Measurements from ENCODE around the gene ADAM30. TPM values are rescaled to one million over a fixed set of nuclear protein-coding genes. Genes with fewer than 3 reads are reported as not detected.

ADAM30 gene
- total RNA-seq, 1 donor from 2014 or later, result not detected

- H3K36me3 Mint-ChIP-seq (ENCODE audit: low read depth), result peaks cover 9% of the 10 kb centered on the region
- H3K9me3 Mint-ChIP-seq (ENCODE audit: low read depth), result peaks cover 13% of the 10 kb centered on the region
- no peak for TF ChIP-seq CTCF (IDR thresholded peaks at IDR 0.05)
- peaks cover 4% of the 10 kb centered on the region for H3K4me1 Mint-ChIP-seq (ENCODE audit: low read depth)
- H3K27ac Mint-ChIP-seq (ENCODE audit: unreplicated experiment), result no peak overlapping the region
- H3K4me3 Mint-ChIP-seq (ENCODE audit: unreplicated experiment), result no peak overlapping the region
- H3K27me3 Mint-ChIP-seq (ENCODE audit: low read depth), result no peaks in the 10 kb centered on the region
- no peak for DNase-seq (ENCODE audit: low spot score)
Measured at GRCh38 chr1:119884711-119885110, 11.6 kb downstream of the ADAM30 start.

GRCh38 chr1:119883826-119884225, 12.5 kb downstream of the ADAM30 start:
- Mint-ChIP-seq H3K27ac (ENCODE audit: unreplicated experiment) (no peak overlapping the region), H3K4me1 (ENCODE audit: low read depth) (peaks cover 4% of the 10 kb centered on the region), H3K4me3 (ENCODE audit: unreplicated experiment) (no peak overlapping the region), H3K9me3 (ENCODE audit: low read depth) (peaks cover 8% of the 10 kb centered on the region), H3K27me3 (ENCODE audit: low read depth) (no peaks in the 10 kb centered on the region), H3K36me3 (ENCODE audit: low read depth) (peaks cover 6% of the 10 kb centered on the region)
- TF ChIP-seq CTCF (IDR thresholded peaks at IDR 0.05), result no peak
- DNase-seq (ENCODE audit: low spot score), result no peak

- H3K4me1 Mint-ChIP-seq (ENCODE audit: low read depth), result peaks cover 4% of the 10 kb centered on the region
- TF ChIP-seq CTCF (IDR thresholded peaks at IDR 0.05), result no peak
- H3K36me3 Mint-ChIP-seq (ENCODE audit: low read depth), result no peaks in the 10 kb centered on the region
- no peaks in the 10 kb centered on the region for H3K9me3 Mint-ChIP-seq (ENCODE audit: low read depth)
- no peak overlapping the region for H3K27ac Mint-ChIP-seq (ENCODE audit: unreplicated experiment)
- DNase-seq (ENCODE audit: low spot score), result no peak
- no peaks in the 10 kb centered on the region for H3K27me3 Mint-ChIP-seq (ENCODE audit: low read depth)
- H3K4me3 Mint-ChIP-seq (ENCODE audit: unreplicated experiment), result no peak overlapping the region
Measured at GRCh38 chr1:119882132-119883049, 13.9 kb downstream of the ADAM30 start.

GRCh38 chr1:119879510-119880434, 16.5 kb downstream of the ADAM30 start:
- no peak for DNase-seq (ENCODE audit: low spot score)
- Mint-ChIP-seq H3K4me1 (ENCODE audit: low read depth) (no peaks in the 10 kb centered on the region), H3K4me3 (ENCODE audit: unreplicated experiment) (no peak overlapping the region), H3K27ac (ENCODE audit: unreplicated experiment) (no peak overlapping the region), H3K36me3 (ENCODE audit: low read depth) (no peaks in the 10 kb centered on the region), H3K27me3 (ENCODE audit: low read depth) (no peaks in the 10 kb centered on the region), H3K9me3 (ENCODE audit: low read depth) (no peaks in the 10 kb centered on the region)
- TF ChIP-seq CTCF (IDR thresholded peaks at IDR 0.05), result no peak

GRCh38 chr1:119878171-119878570, 18.1 kb downstream of the ADAM30 start:
- Mint-ChIP-seq H3K9me3 (ENCODE audit: low read depth) (no peaks in the 10 kb centered on the region), H3K4me1 (ENCODE audit: low read depth) (peaks cover 11% of the 10 kb centered on the region), H3K27me3 (ENCODE audit: low read depth) (no peaks in the 10 kb centered on the region), H3K36me3 (ENCODE audit: low read depth) (no peaks in the 10 kb centered on the region), H3K27ac (ENCODE audit: unreplicated experiment) (no peak overlapping the region), H3K4me3 (ENCODE audit: unreplicated experiment) (no peak overlapping the region)
- DNase-seq (ENCODE audit: low spot score), result no peak
- no peak for TF ChIP-seq CTCF (IDR thresholded peaks at IDR 0.05)
